Superior temporal gyrus (tissue), 1 donor: ENCODE data around the gene ECM1.
A peak's percentile ranks its signal among the peaks of the same experiment; 100 is the strongest.

Source experiments
- DNase-seq: peaks from one replicate; pipeline ENCODE4 v3.0.0-alpha.2; 2016; ENCODE audit errors: extremely low spot score

ECM1 gene

GRCh38 chr1:150545486-150546032 is 37.6 kb downstream of the ECM1 start:
- no peak for DNase-seq

GRCh38 chr1:150546294-150546937 is 38.5 kb downstream of the ECM1 start:
- no peak for DNase-seq

GRCh38 chr1:150548324-150548631 is 40.4 kb downstream of the ECM1 start:
- DNase-seq, result no peak

GRCh38 chr1:150548632-150549495 is 41.0 kb downstream of the ECM1 start, which contains the start of gene ADAMTSL4:
ADAMTSL4 (plus strand) TSS chr1:150549408; CDS start chr1:150552289, 2,881 bp downstream.
- DNase-seq, result no peak

GRCh38 chr1:150549496-150550221 is 41.8 kb downstream of the ECM1 start:
- DNase-seq, result no peak

GRCh38 chr1:150550222-150551050 is 42.5 kb downstream of the ECM1 start:
- DNase-seq, result no peak

GRCh38 chr1:150551051-150551783 is 43.3 kb downstream of the ECM1 start:
- DNase-seq, result peak; percentile 41

GRCh38 chr1:150551784-150552127 is 43.8 kb downstream of the ECM1 start:
- DNase-seq, result no peak

- DNase-seq, result no peak
Observed at GRCh38 chr1:150552128-150552910, 44.4 kb downstream of the ECM1 start.

- no peak for DNase-seq
Observed at GRCh38 chr1:150552911-150553289, 45.0 kb downstream of the ECM1 start.

- DNase-seq, result no peak
Observed at GRCh38 chr1:150553392-150554085, 45.6 kb downstream of the ECM1 start.

GRCh38 chr1:150554086-150554452 is 46.2 kb downstream of the ECM1 start:
- no peak for DNase-seq

- DNase-seq, result no peak
Observed at GRCh38 chr1:150555198-150555970, 47.5 kb downstream of the ECM1 start.

- no peak for DNase-seq
Observed at GRCh38 chr1:150555971-150556865, 48.3 kb downstream of the ECM1 start.

GRCh38 chr1:150557065-150557600 is 49.2 kb downstream of the ECM1 start:
- no peak for DNase-seq

GRCh38 chr1:150557813-150558212 is 49.9 kb downstream of the ECM1 start:
- DNase-seq, result no peak

GRCh38 chr1:150558303-150558704 is 50.4 kb downstream of the ECM1 start:
- no peak for DNase-seq
